ENCODE data around the gene ZNF768.

ZNF768 gene

DNA sequence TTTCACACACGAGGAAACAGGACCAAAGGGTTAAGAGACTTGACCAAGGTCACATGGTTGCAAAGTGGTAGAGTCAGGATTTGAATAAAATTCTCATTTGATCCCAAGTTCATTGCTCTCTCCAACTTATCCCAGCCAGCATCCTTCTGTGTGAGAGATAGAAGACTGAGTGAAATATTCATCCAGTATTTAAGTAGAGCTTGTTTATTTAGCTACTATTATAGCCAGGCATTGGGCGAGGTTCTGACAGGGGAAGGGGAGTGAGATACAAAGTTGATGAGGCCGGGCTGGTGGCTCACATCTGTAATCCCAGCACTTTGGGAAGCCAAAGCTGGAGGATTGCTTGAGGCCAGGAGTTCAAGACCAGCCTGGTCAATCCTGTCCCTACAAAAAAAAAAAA lies 49.4 kb downstream of the ZNF768 start:
- no peaks in the 10 kb centered on the region for H3K36me3 ChIP-seq (ENCODE audit: control insufficient read depth, insufficient read depth, low read length)
- H3K4me3 ChIP-seq (ENCODE audit: extremely low read depth, insufficient read depth, low read length, poor library complexity, severe bottlenecking), result no peak overlapping the region
- no peaks in the 10 kb centered on the region for H3K9me3 ChIP-seq (ENCODE audit: control insufficient read depth, low read length)
- no peaks in the 10 kb centered on the region for H3K4me1 ChIP-seq (ENCODE audit: control insufficient read depth, insufficient read depth, low read length, poor library complexity, severe bottlenecking)
- no peak overlapping the region for H3K27ac ChIP-seq (ENCODE audit: low read depth, low read length, severe bottlenecking)
- 85 to 90% methylated on average over 2 of the region's 3 CpGs for WGBS, 2 experiments (ENCODE audit: insufficient coverage in 2 of 2)

DNA sequence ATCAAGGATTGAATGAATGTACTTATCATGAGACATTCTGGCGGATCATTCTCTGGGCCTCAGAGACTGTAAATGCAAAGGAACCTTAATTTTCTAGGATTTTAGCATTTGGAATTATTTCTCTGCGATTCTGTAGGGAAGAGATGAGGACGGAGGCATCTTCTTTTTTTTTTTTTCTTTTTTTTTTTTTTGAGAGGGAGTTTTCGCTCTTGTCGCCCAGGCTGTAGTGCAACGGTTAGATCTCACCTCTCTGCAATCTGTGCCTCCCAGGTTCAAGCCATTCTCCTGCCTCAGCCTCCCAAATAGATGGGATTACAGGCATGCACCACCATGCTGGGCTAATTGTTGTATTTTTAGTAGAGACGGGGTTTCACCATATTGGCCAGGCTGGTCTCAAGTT lies 51.7 kb downstream of the ZNF768 start:
- 93 to 100% methylated on average over 2 of the region's 7 CpGs for WGBS, 2 experiments (ENCODE audit: insufficient coverage in 2 of 2)

DNA sequence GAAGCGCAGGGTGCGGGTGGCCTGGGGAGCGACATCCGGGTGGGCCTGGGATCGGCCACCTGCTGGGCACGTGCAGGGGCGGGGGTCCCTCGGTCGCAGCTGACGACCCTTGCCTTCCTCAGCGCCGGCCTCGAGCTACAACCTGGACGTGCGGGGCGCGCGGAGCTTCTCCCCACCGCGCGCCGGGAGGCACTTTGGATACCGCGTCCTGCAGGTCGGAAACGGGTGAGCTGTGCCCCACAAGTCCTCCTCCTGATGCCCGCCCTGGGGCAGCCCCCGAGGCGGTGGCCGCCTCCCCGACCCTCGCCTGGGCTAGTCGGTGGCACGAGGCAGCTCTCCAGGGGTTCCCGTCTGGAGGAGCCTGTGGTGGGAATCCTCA lies 52.3 kb downstream of the ZNF768 start:
- 88 to 94% methylated on average over 19 to 30 of the region's 35 CpGs for WGBS, 2 experiments (ENCODE audit: insufficient coverage in 2 of 2)
- no peaks in the 10 kb centered on the region for H3K36me3 ChIP-seq (ENCODE audit: control insufficient read depth, insufficient read depth, low read length)
- H3K27ac ChIP-seq (ENCODE audit: low read depth, low read length, severe bottlenecking), result no peak overlapping the region
- no peaks in the 10 kb centered on the region for H3K9me3 ChIP-seq (ENCODE audit: control insufficient read depth, low read length)
- H3K4me1 ChIP-seq (ENCODE audit: control insufficient read depth, insufficient read depth, low read length, poor library complexity, severe bottlenecking), result no peaks in the 10 kb centered on the region
- no peak overlapping the region for H3K4me3 ChIP-seq (ENCODE audit: extremely low read depth, insufficient read depth, low read length, poor library complexity, severe bottlenecking)

More for the DNA sequence above, 51.7 kb downstream of the ZNF768 start:
- no peaks in the 10 kb centered on the region for H3K4me1 ChIP-seq (ENCODE audit: control insufficient read depth, insufficient read depth, low read length, poor library complexity, severe bottlenecking)
- no peak overlapping the region for H3K4me3 ChIP-seq (ENCODE audit: extremely low read depth, insufficient read depth, low read length, poor library complexity, severe bottlenecking)
- no peaks in the 10 kb centered on the region for H3K9me3 ChIP-seq (ENCODE audit: control insufficient read depth, low read length)
- no peak overlapping the region for H3K27ac ChIP-seq (ENCODE audit: low read depth, low read length, severe bottlenecking)
- no peaks in the 10 kb centered on the region for H3K36me3 ChIP-seq (ENCODE audit: control insufficient read depth, insufficient read depth, low read length)

Measured in mesodermal cell (in vitro differentiated cells).